Gastrocnemius medialis (tissue), 4 donors: ENCODE data around the gene GABPB2. TPM values are rescaled to one million over a fixed set of nuclear protein-coding genes. Genes with fewer than 3 reads are reported as not detected.

Experiments used
- ATAC-seq, 2 donors: fragments of 150-250 bp; one replicate each; pipeline ENCODE4 v1.9.1; 2016
- DNase-seq, 2 donors: peaks; one replicate each; pipeline ENCODE4 v3.0.0-alpha.2; 2019
- H3K27ac ChIP-seq, 4 donors: fragments of 200-600 bp; sonication (generic); 1 replicate in 1 of 4; 2 replicates in 3 of 4; pipeline ENCODE4 v1.5.1; 2016 to 2018; ENCODE audit warnings: mild to moderate bottlenecking in 2 of 4, moderate library complexity in 1 of 4
- H3K27me3 ChIP-seq, 3 donors: fragments of 200-600 bp; sonication (generic) in 2 of 3; 1 replicate in 1 of 3; 2 replicates in 2 of 3; pipeline versions ENCODE4 v1.5.1 to v1.6.0; 2016 to 2019; ENCODE audit warnings: mild to moderate bottlenecking in 1 of 3, moderate library complexity in 1 of 3
- H3K36me3 ChIP-seq, 2 donors: fragments of 200-600 bp; sonication (generic) in 1 of 2; one replicate each; pipeline ENCODE4 v1.5.1; 2017 to 2018
- H3K4me1 ChIP-seq, 2 donors: fragments of 200-600 bp; sonication (generic) in 1 of 2; one replicate each; pipeline ENCODE4 v1.5.1; 2016 to 2017; ENCODE audit warnings: mild to moderate bottlenecking in 2 of 2
- H3K4me3 ChIP-seq, 4 donors: fragments of 200-600 bp; sonication (generic) in 3 of 4; 1 replicate in 1 of 4; 2 replicates in 3 of 4; pipeline ENCODE4 v1.5.1; 2016 to 2019; ENCODE audit warnings: mild to moderate bottlenecking in 2 of 4
- H3K9me3 ChIP-seq, 3 donors: fragments of 200-600 bp; sonication (generic) in 2 of 3; 1 replicate in 1 of 3; 2 replicates in 2 of 3; pipeline ENCODE4 v1.5.1; 2016 to 2019
- CTCF ChIP-seq, 5 experiments: fragments of 450-650 bp in 3 of 5; fragments of 200-600 bp in 2 of 5; sonication (generic) in 2 of 5; IDR thresholded peaks in 4 of 5; conservative IDR thresholded peaks in 1 of 5; 1 replicate in 4 of 5; 2 replicates in 1 of 5; pipeline ENCODE4 v1.5.1; 2016 to 2019; ENCODE audit warnings: antibody characterized with exemption in 5 of 5, mild to moderate bottlenecking in 3 of 5, moderate library complexity in 3 of 5
- POLR2A ChIP-seq, 2 donors: fragments of 450-650 bp; IDR thresholded peaks; one replicate each; pipeline ENCODE4 v1.6.1; 2017; ENCODE audit warnings: antibody characterized with exemption in 2 of 2, mild to moderate bottlenecking in 2 of 2, moderate library complexity in 2 of 2
- in situ Hi-C, 4 donors: fragments of 200-750 bp; cut with MboI; loops; one replicate each; pipeline versions ENCODE4 v1.15.0 to v1.8.0; 2017; ENCODE audit warnings: low sequenced_read_pairs in 4 of 4
- intact Hi-C: fragments of 100-400 bp; cut with DNase I; formaldehyde crosslinking; loops from one replicate; pipeline ENCODE4 v1.15.1; 2023; ENCODE audit warnings: low total_unique reads
- total RNA-seq, 4 donors: library from RNA; depleted of rRNA; stranded (reverse); fragments of >200 nt; gene quantifications; one replicate each; pipeline versions ENCODE4 v1.1.0 to v1.2.3, GENCODE V29; 2016

The GABPB2 gene
- total RNA-seq, 4 donors from 2014 or later = 11.9 to 20.5 (median 17.9) TPM

GRCh38 chr1:151060657-151061421 is 9.7 kb upstream of the GABPB2 start:
- H3K9me3 ChIP-seq = no peaks in the 10 kb centered on the region
- H3K4me1 ChIP-seq = peaks cover 28 to 34% of the 10 kb centered on the region in 2 donors
- peaks cover 0 to 4% of the 10 kb centered on the region in 2 donors for H3K36me3 ChIP-seq
- H3K27me3 ChIP-seq = no peaks in the 10 kb centered on the region
- in situ Hi-C loops (no loop called here), intact Hi-C loops (no loop called here)
- TF ChIP-seq CTCF (IDR thresholded peaks at IDR 0.05 in 4 of 5, conservative IDR thresholded peaks at IDR 0.05 in 1 of 5) (no peak), POLR2A (IDR thresholded peaks at IDR 0.05) (no peak)
- no peak for DNase-seq
- peak overlapping the region; percentile 90 to 98 (median 94) for H3K4me3 ChIP-seq
- peak overlapping the region; percentile 90 to 98 (median 94) for H3K27ac ChIP-seq
- no peak for ATAC-seq

- Histone ChIP-seq H3K4me1 (peaks cover 19 to 26% of the 10 kb centered on the region in 2 donors), H3K9me3 (no peaks in the 10 kb centered on the region), H3K4me3 (peak overlapping the region in 1 of 4 donors; percentile 94), H3K27ac (peak overlapping the region in 2 of 4 donors; percentile 8 to 44), H3K27me3 (no peaks in the 10 kb centered on the region), H3K36me3 (no peaks in the 10 kb centered on the region)
- TF ChIP-seq CTCF (IDR thresholded peaks at IDR 0.05 in 4 of 5, conservative IDR thresholded peaks at IDR 0.05 in 1 of 5) (no peak), POLR2A (IDR thresholded peaks at IDR 0.05) (no peak)
- in situ Hi-C loops (no loop called here), intact Hi-C loops (no loop called here)
- no peak for DNase-seq
- ATAC-seq = no peak
These were observed 8.9 kb upstream of the GABPB2 start for GRCh38 chr1:151061704-151062103.

GRCh38 chr1:151062741-151063371 is 7.7 kb upstream of the GABPB2 start:
- H3K9me3 ChIP-seq = no peaks in the 10 kb centered on the region
- no peaks in the 10 kb centered on the region for H3K27me3 ChIP-seq
- DNase-seq (no peak), ATAC-seq (no peak)
- intact Hi-C loops (no loop called here), in situ Hi-C loops (no loop called here)
- peaks cover 8 to 14% of the 10 kb centered on the region in 2 donors for H3K4me1 ChIP-seq
- H3K27ac ChIP-seq = peak overlapping the region in 1 of 4 donors; percentile 44
- no peak for TF ChIP-seq POLR2A (IDR thresholded peaks at IDR 0.05)
- H3K4me3 ChIP-seq = no peak overlapping the region
- H3K36me3 ChIP-seq = no peaks in the 10 kb centered on the region

GRCh38 chr1:151065089-151065645 is 5.4 kb upstream of the GABPB2 start:
- in situ Hi-C loops (no loop called here), intact Hi-C loops (no loop called here)
- ATAC-seq (no peak), DNase-seq (no peak)
- Histone ChIP-seq H3K9me3 (no peaks in the 10 kb centered on the region), H3K4me3 (no peak overlapping the region), H3K36me3 (no peaks in the 10 kb centered on the region), H3K27me3 (no peaks in the 10 kb centered on the region), H3K27ac (no peak overlapping the region), H3K4me1 (peaks cover 5 to 11% of the 10 kb centered on the region in 2 donors)
- TF ChIP-seq POLR2A (IDR thresholded peaks at IDR 0.05) (no peak), CTCF (IDR thresholded peaks at IDR 0.05 in 4 of 5, conservative IDR thresholded peaks at IDR 0.05 in 1 of 5) (no peak)

GRCh38 chr1:151067185-151067584 is 3.4 kb upstream of the GABPB2 start:
- no peak for ATAC-seq
- Histone ChIP-seq H3K36me3 (no peaks in the 10 kb centered on the region), H3K27me3 (no peaks in the 10 kb centered on the region), H3K27ac (peak overlapping the region in 2 of 4 donors; percentile 8 to 96), H3K9me3 (no peaks in the 10 kb centered on the region), H3K4me3 (no peak overlapping the region), H3K4me1 (peaks cover 7 to 17% of the 10 kb centered on the region in 2 donors)
- in situ Hi-C loops = no loop called here
- no peak for TF ChIP-seq CTCF (IDR thresholded peaks at IDR 0.05 in 4 of 5, conservative IDR thresholded peaks at IDR 0.05 in 1 of 5)
- TF ChIP-seq POLR2A (IDR thresholded peaks at IDR 0.05) = no peak
- DNase-seq = peak in 1 of 2 donors; percentile 10
- intact Hi-C loops = no loop called here
